ENCODE measurements around the gene VILL.
"Not testable (repeated sequence)": the region's sequence is repeated elsewhere in the genome, so short reads cannot be mapped to it uniquely, and the experiment has no call there.

VILL gene

GRCh38 chr3:37986479-37987314 is 3.9 kb upstream of the VILL start:
- no peak for DNase-seq (ENCODE audit: low spot score)

GRCh38 chr3:37987315-37987697 is 3.3 kb upstream of the VILL start:
- no peak for DNase-seq (ENCODE audit: low spot score)

- no peak for DNase-seq (ENCODE audit: low spot score)
Observed at GRCh38 chr3:37987751-37988179, 2.8 kb upstream of the VILL start.

- not testable (repeated sequence) for DNase-seq (ENCODE audit: low spot score)
Observed at GRCh38 chr3:37988376-37988775, 2.2 kb upstream of the VILL start.

GRCh38 chr3:37988931-37989525 is 1.6 kb upstream of the VILL start:
- no peak for DNase-seq (ENCODE audit: low spot score)

DNA sequence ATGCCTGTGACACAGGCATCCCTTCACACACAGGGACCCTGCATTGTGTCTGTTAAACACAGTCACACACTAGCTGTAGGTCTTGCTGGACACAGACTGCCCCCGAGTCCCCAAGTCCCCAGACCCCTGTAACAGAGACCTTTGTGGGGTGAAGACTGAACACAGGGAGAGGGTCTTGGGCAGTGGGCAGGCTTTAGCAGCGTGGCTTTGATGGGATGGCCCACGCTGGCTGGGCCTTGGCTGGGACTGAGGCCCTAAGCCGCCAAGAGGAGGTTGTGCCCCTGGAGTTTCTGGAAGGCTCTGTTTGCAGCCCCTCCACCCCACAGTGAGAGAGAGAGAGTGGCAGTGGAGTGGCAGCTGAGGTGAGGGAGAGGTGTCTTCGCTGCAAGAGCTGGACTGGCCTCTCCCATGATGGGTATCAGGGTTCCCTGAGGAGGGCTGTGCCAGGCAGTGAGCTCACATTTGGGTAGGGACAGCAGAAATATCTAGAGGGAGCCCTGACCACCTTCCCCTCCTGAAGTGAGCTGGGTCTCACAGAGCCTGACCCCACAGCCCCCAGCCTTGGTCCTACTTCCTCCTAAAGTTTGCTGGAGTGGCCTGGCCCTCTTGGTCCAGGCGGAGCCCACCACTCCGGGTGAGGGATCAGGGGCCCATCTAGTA is 635 bp upstream of the VILL start:
- no peak for DNase-seq (ENCODE audit: low spot score)

- DNase-seq (ENCODE audit: low spot score) = no peak
Observed at GRCh38 chr3:37991109-37991508, 523 bp downstream of the VILL start.

- DNase-seq (ENCODE audit: low spot score) = no peak
Observed at GRCh38 chr3:37991823-37992222, 1.2 kb downstream of the VILL start.

GRCh38 chr3:37992271-37993066 is 1.9 kb downstream of the VILL start:
- no peak for DNase-seq (ENCODE audit: low spot score)

DNA sequence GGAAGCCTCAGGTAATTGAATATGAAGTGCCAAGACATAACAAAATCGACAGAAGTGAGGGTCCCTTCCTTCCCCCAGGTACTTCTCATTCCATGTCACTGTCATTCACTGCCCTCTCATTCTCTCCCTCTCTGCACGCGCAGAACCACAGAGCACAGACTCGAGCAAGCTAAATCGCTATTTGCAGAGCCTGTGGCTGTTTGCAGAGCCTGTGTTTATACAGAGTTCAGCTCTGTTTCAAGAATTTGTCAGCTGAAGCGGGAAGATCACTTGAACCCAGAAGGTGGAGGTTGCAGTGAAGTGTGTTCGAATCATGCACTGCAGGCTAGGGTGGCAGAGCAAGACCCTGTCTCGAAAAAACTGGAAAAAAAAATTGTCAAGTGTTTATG is 2.5 kb downstream of the VILL start:
- no peak for DNase-seq (ENCODE audit: low spot score)

GRCh38 chr3:37993460-37993819 is 2.9 kb downstream of the VILL start:
- DNase-seq (ENCODE audit: low spot score) = no peak

DNA sequence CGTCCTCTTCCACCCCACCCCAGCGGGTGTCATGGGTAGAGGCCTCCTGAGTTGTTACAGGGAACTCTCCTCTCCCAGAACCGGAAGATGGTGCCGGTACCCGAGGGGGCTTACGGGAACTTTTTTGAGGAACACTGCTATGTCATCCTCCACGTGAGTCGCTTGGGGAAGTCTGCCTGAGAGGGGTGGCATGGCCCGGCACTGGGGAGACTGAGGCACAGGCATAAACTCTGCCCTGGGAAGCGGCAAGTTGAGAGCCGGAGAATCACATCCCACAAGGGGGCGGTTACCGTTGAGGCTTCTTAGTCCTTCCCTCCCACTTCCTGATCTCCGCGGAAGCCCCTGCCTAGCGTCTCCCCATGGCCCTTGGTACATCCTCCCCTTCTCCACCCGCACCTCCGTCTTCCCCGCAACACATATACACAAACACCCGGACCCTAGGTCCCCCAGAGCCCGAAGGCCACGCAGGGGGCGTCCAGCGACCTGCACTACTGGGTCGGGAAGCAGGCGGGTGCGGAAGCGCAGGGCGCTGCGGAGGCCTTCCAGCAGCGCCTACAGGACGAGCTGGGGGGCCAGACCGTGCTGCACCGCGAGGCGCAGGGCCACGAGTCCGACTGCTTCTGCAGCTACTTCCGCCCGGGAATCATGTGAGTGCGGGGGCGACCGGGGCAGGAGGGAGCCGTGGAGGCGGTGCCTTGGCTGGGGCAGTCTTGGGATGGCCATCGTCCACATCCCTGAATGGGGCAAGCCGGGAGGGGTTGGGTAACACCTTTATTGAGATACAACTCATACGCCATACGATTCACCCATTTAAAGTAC is 3.4 kb downstream of the VILL start:
- peak; percentile 57 for DNase-seq (ENCODE audit: low spot score)

GRCh38 chr3:37994639-37994972 is 4.0 kb downstream of the VILL start:
- no peak for DNase-seq (ENCODE audit: low spot score)

GRCh38 chr3:37995652-37996641 is 5.4 kb downstream of the VILL start:
- peak; percentile 51 for DNase-seq (ENCODE audit: low spot score)

DNA sequence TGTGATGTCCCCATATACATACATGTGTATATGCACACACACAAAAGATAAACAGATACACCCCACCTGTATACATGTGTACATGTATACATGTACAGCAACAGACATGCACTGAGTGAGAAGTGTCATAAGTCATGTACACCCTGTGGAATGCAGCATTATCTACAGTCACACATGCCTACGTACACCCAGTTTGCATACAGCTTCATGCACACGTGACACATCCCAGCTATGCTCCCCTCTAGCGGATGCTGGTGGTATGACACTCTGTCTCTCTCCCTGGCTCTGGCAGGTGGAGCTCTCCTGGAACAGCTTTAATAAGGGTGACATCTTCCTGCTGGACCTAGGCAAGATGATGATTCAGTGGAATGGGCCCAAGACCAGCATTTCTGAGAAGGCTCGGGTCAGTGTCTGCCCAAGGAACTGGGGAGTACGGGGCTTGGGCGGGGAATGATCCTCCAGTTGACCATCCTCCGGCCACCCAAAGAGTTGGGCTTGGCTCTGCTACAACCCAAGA is 6.3 kb downstream of the VILL start:
- peak; percentile 78 for DNase-seq (ENCODE audit: low spot score)

GRCh38 chr3:37997342-37997741 is 6.8 kb downstream of the VILL start:
- no peak for DNase-seq (ENCODE audit: low spot score)

- DNase-seq (ENCODE audit: low spot score) = no peak
Observed at GRCh38 chr3:37997791-37998370, 7.3 kb downstream of the VILL start.

GRCh38 chr3:37999836-38000235 is 9.2 kb downstream of the VILL start:
- DNase-seq (ENCODE audit: low spot score) = no peak

DNA sequence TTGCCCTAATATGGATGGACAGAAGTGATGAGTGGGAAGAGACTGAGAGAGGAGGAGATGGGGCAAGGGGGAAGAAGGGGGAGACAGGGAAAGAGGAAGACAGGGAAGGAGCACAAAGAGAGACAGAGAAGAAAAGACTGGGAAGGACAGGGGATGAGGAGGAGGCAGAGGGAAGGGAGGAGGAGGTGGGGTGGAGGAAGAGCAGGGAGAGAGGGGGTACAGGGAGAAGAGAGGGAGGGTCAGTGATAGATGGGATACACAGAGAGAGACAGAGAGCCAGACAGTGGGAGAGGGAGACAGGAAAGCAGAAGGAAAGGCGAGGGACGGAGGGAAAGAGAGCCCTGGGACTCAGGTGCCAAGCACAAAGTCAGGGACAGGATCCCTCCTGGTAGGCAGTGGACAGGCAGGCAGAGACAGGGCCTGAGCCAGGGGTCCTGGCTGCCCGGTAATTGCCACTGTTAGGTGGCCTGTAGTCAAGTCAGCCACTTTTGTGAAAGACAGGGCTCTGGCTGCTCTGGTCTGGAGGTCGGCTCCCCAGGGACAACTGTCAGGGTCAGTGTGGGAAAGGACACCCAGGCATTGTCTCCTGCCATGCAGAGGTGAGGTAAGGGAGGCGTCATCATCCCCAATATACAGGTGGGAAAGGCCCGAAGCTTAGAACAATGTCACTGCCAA is 9.8 kb downstream of the VILL start:
- DNase-seq (ENCODE audit: low spot score) = no peak

Data from CD4-positive, alpha-beta T cell treated with Interleukin-6 at 100 ng/mL for 8 hours (primary cell).